DMS79 treated with DMSO at 0.1 percent for 48 hours (cell line): ENCODE measurements around the gene SLC39A9.

Source experiments
- DNase-seq: peaks from one replicate; lab custom pipeline; 2025; lab: John Stamatoyannopoulos, UW

The SLC39A9 gene, protein sequence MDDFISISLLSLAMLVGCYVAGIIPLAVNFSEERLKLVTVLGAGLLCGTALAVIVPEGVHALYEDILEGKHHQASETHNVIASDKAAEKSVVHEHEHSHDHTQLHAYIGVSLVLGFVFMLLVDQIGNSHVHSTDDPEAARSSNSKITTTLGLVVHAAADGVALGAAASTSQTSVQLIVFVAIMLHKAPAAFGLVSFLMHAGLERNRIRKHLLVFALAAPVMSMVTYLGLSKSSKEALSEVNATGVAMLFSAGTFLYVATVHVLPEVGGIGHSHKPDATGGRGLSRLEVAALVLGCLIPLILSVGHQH

DNA sequence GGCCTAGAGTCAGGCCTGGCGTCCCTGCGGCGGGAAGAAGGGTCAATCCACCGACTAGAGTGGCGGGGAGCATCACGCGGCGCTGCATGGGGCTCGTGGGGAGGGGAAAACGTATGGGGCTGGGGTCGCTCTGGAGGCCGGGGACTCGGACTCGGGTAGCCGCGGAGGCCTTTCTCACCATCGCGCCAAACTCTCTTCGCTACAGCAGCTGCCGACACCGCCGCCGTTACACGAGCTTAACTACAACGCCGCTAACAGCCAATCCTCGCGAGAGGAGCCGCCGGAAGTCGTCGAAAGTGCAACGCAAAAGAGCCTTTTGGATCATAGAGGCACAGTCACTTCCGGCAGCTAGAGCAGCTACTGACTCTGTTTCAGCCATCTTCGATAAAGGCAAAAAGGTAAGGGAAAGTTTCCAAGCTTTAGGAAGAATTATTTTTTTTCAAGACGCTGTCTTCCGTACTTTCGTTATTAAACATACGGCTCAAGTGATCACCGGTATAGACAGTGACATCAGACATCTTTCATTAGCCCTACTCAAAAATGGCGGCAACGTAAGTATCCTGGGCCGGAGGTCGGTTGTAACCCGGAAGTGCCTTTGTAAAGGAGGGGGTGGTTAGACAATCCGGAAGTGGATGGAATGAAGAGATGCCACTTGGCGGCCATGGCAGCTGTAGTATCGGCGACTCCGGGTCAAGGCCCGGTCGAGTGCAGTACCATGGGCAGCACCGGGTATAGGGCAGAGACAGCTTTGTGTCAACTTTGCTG lies at the start of gene SLC39A9, which contains the start of gene ERH:
Gene SLC39A9, plus strand, starts transcription at position 640 of the 765 bp plus-strand sequence. CDS start 678 bp downstream, outside the sequence.
Gene ERH, minus strand, starts transcription at position 247 of the 765 bp plus-strand sequence. Its CDS starts 66 bp downstream, at position 181.
- peak; percentile 100 for DNase-seq

DNA sequence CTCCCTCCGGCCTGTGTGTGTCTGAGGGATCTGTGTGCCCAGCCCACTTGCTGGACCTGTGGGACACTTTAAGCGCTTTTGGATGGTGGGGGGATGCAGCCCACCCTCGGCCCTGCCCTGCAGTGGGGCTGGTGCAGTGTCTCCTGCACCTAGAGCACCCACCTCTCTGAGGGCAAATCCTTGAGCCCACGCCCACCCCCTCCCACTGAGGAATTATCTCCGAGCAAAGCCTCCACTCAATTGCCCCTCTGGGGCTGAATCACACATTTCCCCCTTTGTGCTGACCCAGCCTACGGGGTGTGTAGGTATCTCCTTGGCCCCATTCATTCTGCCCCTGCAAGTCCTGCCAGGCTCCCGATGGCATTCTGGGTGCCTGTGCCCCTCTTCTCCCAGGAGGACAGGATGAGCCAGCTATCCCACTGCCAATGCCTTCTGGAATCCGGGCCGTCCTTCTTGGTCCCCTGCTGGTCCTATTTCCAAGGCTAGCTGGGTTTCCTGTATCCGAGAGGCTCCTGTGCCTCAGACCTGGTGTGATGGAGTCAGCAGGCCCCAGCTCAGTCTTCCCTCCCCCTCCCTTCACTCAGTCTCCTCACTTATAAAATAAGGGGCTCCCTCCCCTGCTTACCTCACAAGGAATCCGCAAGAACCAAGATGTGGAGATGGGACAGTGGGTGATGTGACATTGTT lies 49.3 kb upstream of the SLC39A9 start:
- no peak for DNase-seq

DNA sequence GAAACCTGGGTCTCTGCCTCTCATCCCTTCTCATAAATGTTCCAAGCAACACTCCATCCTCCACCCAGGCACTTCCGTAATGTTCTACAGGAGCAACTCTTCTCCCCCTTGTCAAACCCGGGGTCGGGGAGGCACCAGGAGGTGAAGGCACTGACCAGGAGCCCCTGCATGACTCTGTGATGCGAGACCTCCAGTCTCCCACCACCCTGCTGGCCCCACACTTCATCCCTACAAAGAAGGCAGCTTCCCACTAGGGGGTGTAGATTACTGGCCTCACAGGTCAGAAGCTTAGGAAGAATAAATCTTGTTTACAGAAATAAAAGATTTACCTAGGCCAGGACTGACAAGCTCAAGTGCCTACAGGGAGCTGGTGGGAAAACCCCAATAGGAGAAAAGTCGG lies 47.6 kb upstream of the SLC39A9 start:
- no peak for DNase-seq

DNA sequence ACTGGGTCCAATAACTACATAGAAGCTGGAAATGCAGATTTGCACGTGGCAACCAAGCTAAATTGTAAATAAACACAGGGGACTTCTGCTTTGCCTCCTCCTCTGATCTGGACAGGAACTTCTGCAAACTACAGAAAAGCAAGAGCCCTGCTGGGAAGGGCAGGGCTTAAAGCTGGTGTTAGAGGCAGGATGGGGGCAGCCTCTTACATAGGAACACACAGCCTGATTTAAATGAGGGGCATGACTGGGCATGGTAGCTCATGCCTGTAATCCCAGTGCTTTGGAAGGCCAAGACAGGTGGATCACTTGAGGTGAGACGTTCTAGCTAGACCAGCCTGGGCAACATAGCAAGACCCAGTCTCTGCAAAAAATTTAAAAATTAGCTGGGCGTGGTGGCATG lies 47.1 kb upstream of the SLC39A9 start:
- DNase-seq = no peak

DNA sequence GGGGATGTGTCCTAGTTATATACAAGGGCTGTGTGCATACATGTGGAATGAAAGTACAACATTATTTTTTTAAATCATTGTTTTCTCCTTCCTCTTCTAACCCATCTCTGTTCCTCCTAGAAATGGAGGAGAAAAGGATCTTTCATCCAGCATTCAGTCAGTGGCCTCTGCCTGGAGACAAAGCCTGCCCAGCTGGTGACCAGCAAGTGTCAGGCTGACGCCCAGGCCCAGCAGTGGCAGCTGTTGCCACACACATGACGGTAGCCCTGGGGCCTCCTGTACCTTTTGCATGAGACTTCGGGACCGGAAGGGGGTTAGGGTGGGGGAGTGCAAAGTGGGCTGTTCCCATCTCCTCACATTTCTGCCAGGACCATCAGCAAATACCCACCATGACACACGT lies 46.6 kb upstream of the SLC39A9 start:
- no peak for DNase-seq

DNA sequence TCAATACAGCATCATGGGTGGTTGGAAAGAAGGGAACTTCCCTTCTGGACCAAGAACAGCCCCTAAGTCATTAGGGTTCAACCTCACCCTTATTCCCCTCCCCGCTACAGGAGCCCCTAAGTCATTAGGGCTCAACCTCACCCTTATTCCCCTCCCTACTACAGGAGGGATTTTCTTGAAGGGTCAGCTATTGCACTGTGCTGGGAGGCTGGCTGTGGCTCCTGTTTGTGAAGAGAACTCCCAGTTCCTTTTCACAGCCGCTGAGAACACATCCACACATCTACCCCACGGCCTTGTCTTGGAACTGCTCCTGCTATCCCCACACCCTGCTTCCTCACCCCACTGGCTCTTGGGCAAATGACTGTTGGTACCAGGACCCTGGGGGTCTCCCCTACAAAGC lies 45.3 kb upstream of the SLC39A9 start:
- DNase-seq = peak; percentile 53

DNA sequence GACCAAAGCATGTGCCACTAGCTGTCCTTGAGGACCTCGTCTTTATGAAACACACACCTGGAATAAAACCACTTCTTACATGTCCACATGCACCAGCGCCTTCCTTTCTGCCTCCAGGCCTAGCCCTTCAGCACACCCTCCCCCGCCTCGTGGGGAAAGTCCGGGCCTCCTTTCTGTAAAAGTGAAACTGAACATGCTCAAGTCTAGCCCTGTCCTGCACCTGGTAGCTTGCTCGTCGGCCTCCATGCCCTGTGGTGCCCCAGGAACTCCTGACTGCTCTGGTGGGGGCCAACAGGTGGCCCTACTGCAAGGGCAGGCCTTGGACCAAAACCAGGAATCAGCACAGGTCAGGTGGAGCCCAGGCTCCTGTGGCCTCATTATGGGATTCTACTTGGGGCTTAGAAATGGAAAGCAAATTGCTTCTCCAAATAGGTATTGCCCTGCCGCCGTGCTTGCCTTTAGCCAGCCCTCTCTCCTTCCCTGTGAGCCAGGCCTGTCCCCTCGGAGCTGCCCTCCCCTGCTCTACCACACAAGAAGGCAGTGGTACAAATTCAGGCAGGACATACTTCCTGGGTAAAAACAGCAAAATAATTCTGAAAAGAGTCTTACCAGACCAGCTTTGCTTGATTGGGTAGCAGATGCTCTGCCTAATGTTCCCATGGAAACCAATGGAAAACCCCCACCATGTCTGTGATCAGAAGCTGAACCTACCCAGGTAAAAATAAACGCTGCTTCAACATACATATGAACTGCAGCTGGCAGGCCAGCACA lies 43.9 kb upstream of the SLC39A9 start:
- DNase-seq = peak; percentile 93

DNA sequence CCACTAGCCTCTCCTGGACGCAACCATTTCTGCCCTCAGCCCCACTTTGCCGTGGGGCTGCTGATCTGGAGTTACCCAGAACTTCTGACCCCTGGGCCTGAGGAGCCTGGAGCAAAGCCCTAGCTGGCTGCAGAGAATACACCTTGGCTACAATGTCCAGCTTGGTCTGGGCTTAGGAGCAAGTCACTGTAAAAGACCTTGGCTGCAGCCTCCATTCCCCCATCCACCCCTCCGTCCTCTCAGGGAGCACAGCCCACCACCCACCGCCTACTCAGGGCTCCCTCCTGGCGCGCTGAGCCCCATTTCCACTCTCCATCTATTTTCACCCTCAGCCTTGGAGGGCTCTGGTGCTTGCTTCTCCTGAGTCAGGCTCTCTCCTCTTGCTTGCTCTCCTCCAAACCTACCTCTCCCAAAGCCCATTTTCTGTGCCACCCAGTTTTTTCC lies 43.3 kb upstream of the SLC39A9 start:
- no peak for DNase-seq

DNA sequence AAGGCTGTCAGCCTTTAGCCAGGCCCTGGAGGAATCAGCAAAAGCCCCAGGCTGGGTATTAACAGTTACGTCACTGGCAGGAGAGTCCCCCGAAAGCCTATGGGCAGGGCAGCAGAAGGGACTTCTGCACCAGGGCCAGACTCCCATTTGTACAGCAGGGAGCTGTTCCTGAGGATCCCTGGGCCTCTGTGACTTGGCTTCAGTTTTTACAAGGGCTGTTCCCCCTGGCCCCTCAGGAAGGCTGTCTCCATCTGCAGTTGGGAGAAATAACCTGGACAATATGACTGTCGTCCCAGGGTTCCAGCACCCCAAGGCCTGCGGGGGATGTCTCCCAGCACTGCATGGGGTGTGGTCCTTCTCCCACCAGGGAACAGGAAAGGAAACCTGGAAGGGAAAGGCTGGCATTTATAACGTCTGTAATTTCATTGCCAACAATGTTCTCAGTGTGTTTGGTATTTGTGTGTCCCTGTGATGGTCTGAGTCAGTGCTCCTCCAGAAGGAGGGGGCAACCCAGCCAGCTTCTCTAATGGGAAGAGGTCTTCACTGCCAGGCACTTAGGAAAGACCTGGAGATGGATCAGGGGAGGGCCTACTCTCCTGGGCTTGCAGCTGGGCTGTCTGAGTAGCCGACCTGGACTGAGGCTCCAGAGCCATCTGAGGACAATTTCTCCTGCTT lies 42.7 kb upstream of the SLC39A9 start:
- DNase-seq = peak; percentile 97

DNA sequence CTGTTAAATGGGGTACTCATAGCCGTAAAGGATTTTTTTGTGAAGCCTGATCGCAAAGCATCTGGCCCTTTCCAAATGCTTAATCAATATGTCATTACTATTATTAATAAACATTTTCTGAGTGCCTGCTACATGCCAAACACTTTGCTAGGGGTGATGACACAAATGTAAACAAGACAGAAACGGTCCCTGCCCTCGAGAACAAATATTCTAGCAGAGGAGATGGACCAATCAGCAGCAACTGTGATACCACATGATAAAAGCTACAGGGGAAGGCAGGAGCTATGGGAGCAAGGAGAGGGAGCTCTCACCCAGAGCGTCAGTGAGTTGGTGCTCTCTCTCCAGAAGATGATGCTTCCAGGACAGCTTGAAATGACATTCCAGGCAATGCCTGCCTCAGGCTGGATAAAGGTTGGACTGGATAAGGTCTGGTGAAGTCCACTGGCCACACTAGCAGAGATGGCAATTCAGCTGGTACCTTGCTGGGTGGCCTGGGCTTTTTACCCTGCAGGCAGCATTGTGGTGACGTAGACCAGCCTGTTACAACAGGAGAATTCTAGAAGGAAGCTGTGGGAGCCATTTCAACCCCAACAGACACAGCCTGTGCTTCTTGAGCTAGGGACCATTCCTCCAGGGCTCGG lies 41.5 kb upstream of the SLC39A9 start:
- DNase-seq = no peak

DNA sequence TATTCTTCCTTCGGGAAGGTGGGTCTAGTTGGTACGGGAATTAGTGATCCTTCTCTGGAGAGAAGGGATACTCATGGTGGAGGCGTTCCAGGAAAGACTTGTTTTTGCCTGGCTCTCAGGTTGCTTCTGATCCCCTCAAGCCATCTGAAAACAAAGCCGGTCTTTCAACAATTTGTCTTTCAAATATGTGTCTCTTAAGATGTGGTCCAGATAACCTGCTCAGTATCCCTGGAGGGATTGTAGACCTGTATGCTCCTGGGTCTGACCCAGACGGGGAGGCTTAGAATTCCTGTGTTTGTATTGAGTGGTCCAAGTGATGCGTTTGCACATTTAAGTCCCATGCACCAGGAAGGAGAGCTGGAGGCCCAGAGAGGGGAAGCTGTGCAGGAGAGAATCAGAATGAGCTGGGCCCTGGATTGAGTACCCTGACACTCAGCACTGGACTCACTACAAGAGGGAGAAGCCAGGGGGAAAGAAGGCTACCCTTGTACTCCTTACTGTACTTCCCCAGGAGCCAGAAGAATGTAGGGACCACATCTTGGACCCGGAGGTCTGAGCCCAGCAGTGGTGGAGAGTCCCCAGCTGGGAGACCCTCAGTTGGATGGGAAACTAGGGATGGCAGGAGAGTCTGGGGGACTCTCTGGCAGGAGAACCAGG lies 40.8 kb upstream of the SLC39A9 start:
- DNase-seq = peak; percentile 32

DNA sequence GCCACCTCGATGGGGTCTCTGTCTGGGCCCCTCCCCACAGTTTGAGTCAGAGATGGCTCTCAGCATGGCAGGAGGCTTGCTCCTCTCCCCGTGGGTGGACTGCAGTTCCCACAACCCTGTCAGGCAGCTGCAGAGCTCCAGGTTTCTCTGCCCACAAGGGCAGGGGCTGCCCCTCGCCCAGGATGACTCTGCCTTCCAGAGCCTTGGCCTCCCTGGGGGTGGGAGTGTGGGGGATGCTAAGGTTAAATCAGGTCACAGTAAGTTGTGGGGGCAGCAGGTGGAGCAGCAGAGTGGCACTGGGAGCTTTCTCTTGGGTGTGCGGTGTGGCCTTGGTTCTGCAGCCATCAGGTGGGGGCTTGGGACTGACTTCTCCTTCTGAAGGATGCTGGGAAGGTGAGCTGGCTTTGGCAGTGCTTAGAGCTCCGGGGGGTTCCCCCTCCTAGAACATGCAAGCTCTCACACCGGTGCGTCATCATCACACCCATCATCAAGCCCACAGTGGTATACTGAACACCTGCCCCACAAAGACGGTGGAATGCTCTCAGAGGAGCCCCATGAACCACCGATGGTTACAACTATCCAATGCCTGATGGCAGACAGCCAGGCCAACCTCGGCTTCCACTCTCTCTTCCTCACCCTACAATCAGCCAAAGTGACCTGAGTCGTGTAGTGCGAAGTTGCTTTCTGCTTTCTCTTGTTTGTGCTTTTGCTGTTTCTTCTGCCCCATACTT lies 40.1 kb upstream of the SLC39A9 start:
- DNase-seq = peak; percentile 89

DNA sequence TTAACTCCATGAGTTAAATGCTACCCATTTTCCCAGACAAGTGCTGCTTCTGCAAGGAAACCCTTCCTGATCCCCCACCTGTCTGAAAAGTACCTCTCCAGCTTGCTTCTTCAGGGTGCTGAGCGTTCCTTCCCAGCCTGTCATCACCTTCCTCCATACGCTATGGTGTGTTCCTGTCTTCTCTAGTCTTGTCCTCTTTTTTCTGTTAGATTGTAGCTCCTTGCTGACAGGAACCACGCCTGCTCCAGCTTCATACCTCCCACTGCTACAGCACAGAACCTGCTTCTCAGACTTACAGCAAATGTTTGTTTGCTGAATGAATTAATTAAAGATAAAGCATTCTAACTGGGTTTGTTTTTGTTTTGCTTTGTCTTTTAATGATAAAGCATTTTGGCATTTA lies 39.5 kb upstream of the SLC39A9 start:
- no peak for DNase-seq

DNA sequence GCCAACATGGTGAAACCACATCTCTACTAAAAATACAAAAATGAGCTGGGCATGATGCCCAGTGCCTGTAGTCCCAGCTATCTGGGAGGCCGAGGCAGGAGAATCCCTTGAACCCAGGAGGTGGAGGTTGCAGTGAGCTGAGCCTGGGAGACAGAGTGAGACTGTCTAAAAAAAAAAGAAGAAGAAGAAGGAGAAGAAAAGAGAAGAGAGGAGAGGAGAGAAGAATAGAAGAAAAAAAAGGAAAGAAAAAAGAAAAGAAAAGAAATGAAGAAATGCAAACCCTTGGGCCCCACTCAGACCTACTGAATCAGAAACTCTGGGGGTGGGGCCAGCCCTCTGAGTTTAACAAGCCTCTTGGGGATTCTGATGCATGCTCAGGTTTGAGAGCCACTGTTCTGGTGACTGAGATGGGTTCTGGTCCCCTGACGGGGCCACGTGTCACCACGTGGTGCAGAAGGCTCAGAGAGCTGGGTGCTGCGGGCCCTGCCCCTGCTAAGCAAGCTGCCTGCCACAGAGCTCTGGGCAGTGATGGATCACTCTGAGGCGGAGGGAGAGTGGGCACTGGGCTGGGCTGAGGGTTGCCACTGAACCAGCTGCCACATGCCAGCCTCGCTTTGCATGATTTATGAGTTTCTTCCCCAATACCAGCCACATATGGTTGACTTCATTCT lies 37.9 kb upstream of the SLC39A9 start:
- DNase-seq = peak; percentile 91

DNA sequence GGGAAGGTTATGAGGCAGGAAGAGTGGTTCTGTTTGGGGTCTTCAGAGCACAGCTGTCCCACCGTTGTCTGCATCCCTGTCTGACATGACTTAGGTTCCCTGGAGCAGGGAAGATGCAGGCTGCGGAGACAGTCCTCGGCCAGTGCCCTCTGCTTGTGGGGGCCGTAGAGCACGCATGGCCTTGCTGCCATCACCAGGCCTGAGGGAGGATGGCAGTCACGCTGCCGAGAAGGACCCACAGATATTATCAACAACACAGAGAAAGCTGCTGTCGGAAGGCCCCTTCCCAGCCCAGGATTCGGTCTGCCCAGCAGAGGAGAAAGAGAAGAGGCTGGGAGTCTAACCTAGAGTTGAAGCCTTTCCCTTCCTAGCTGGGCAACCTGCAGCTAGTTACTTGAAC lies 35.4 kb upstream of the SLC39A9 start:
- DNase-seq = peak; percentile 34

DNA sequence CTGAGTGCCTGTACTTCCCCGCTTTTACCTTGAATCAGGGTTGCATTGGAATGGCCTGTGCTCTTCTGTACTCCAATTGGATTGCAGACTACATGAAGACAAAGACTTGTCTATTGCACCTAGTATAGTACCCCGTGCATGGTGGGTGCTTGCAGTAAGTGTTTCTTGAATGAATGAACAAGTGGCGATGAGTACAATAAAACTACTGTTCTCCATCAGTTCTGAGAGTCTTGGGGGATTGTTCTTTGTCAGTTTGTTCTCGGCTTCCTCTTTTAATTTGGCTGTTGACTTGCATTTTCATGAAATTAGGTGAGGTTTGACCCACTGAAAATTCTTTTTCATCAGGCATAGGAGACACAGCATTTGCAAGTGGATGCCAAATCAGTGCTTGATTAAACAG lies 34.5 kb upstream of the SLC39A9 start:
- no peak for DNase-seq

DNA sequence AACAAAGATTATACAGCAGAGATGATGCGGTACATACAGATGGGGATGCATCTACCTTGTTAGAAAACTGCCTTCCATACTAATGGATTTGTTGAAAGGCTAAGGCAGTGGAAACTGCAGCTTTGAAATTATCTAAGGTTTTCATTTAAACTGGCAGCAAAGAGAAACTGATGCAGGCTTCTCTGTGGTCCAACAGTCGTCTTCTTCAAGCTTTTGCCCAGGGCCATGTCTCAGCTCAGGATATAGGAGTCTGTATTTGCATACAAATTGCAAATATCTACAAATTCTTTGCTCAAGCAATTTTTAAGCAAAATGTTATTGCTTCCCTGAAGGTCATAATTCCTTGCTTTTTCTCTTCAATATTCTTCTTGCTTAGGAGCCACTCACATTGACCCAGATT lies 34.1 kb upstream of the SLC39A9 start:
- DNase-seq = no peak

DNA sequence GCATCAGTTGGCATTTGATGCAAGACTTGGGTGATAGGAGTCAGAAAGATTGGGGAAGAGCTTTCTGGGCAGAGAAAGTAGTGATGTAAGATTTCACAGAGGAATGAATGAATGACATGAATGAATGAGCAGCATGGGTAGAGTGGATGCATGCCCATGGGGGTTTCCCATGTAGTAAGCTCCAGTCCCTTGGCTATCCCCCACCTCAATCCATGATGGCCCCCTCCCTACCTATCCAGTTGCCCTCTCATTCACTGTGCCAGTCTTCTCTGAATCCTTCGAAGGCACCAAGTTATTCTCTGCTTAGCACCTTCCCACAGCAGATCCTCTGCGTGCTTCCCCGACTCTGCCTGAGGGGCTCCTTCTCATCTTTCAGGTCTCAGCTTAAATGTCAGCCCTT lies 32.4 kb upstream of the SLC39A9 start:
- DNase-seq = no peak

DNA sequence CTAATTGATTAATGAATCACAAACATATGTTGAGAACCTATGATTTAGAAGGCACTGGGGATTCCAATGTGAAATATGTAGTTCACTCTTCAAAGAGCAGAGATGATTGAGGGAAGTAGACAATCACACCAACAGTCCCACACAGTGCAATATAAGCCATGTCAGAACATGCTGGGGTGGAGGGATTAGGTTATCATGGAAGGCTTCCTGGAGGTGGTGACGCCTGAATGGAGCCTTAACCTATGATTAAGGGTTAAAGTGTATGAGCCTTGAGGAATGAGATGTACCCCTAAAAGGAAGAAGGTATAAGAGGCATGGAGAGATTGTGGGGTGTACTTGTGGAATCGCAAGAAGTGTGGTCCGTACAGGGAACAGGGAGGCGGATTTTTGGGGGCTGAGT lies 31.7 kb upstream of the SLC39A9 start:
- DNase-seq = no peak
